Measurements from ENCODE around the gene FAM222A.

The FAM222A gene

GRCh38 chr12:109783965-109784244, 70.3 kb downstream of the FAM222A start:
- CTCF ChIA-PET: no interaction called here
- no peaks in the 10 kb centered on the region for H3K9me3 ChIP-seq (ENCODE audit: control insufficient read depth, insufficient read depth, low read depth, low read length)
- no peak overlapping the region for H3K27ac ChIP-seq (ENCODE audit: extremely low read depth, low read depth, low read length)
- POLR2A ChIA-PET: interaction anchor here (0.6 kb wide), 1 partner anchor 83 kb away, joined by 5 read pairs; no protein-coding TSS in a partner anchor
- H3K4me3 ChIP-seq (ENCODE audit: low read depth, low read length): no peak overlapping the region
- H3K4me1 ChIP-seq (ENCODE audit: control insufficient read depth, insufficient read depth, low read length): no peaks in the 10 kb centered on the region
- TF ChIP-seq ZNF701 (tag by site-specific recombination; IDR thresholded peaks at IDR 0.05) (no peak), KLF9 (tag by site-specific recombination; IDR thresholded peaks at IDR 0.05; ENCODE audit: low read depth) (no peak), ZNF48 (tag by site-specific recombination; IDR thresholded peaks at IDR 0.05) (no peak), ZBTB7A (tag by site-specific recombination; IDR thresholded peaks at IDR 0.05; ENCODE audit: low read depth) (no peak), ZNF530 (tag by site-specific recombination; IDR thresholded peaks at IDR 0.05; ENCODE audit: low read depth) (no peak), KLF1 (tag by site-specific recombination; IDR thresholded peaks at IDR 0.05) (no peak), RBAK (tag by site-specific recombination; IDR thresholded peaks at IDR 0.05) (no peak), ATF2 (tag by site-specific recombination; IDR thresholded peaks at IDR 0.05; ENCODE audit: low read depth) (no peak), PRDM2 (tag by site-specific recombination; IDR thresholded peaks at IDR 0.05; ENCODE audit: borderline replicate concordance) (no peak), ZNF211 (tag by site-specific recombination; IDR thresholded peaks at IDR 0.05; ENCODE audit: low read depth) (no peak), ZNF221 (tag by site-specific recombination; IDR thresholded peaks at IDR 0.05; ENCODE audit: borderline replicate concordance) (no peak), PRDM1 (tag by site-specific recombination; IDR thresholded peaks at IDR 0.05) (no peak), SP3 (tag by site-specific recombination; IDR thresholded peaks at IDR 0.05) (no peak), ZNF449 (tag by site-specific recombination; IDR thresholded peaks at IDR 0.05) (no peak), ZNF146 (tag by site-specific recombination; IDR thresholded peaks at IDR 0.05) (no peak)
- peaks cover 0 to 6% of the 10 kb centered on the region in 2 experiments; a peak in 1 of 3 replicates for H3K36me3 ChIP-seq (ENCODE audit: control insufficient read depth in 2 of 2, insufficient read depth in 1 of 2, low read length in 2 of 2)

GRCh38 chr12:109785854-109786253, 72.2 kb downstream of the FAM222A start:
- H3K27ac ChIP-seq (ENCODE audit: extremely low read depth, low read depth, low read length): no peak overlapping the region
- H3K4me3 ChIP-seq (ENCODE audit: low read depth, low read length): no peak overlapping the region
- no peak for TF ChIP-seq ZNF416 (tag by site-specific recombination; IDR thresholded peaks at IDR 0.05)
- TF ChIP-seq HOXA7 (CRISPR knock-in tag; IDR thresholded peaks at IDR 0.05; ENCODE audit: borderline replicate concordance): no peak
- no peak for TF ChIP-seq ZNF221 (tag by site-specific recombination; IDR thresholded peaks at IDR 0.05; ENCODE audit: borderline replicate concordance)
- no peak for TF ChIP-seq ZNF513 (tag by site-specific recombination; IDR thresholded peaks at IDR 0.05)
- H3K9me3 ChIP-seq (ENCODE audit: control insufficient read depth, insufficient read depth, low read depth, low read length): no peaks in the 10 kb centered on the region
- ChIA-PET CTCF (interaction anchor here (0.5 kb wide), 2 partner anchors 353 to 358 kb away, joined by 3 to 4 read pairs; no protein-coding TSS in a partner anchor), POLR2A (no interaction called here)
- H3K4me1 ChIP-seq (ENCODE audit: control insufficient read depth, insufficient read depth, low read length): no peaks in the 10 kb centered on the region
- peaks cover 0 to 6% of the 10 kb centered on the region in 2 experiments; a peak in 1 of 3 replicates for H3K36me3 ChIP-seq (ENCODE audit: control insufficient read depth in 2 of 2, insufficient read depth in 1 of 2, low read length in 2 of 2)

All from HEK293 (cell line).